GM19099 (cell line): Measurements from ENCODE around the gene ATP5MK.

Experiments used
- POLR2A ChIP-seq: IDR thresholded peaks from 3 replicates; pipeline ENCODE4 v1.6.1; 2011; ENCODE audit warnings: low read depth; ENCODE audit not compliant: insufficient read length; ENCODE audit errors: extremely low read depth

The ATP5MK gene

GRCh38 chr10:103350517-103351260 is 45.6 kb downstream of the ATP5MK start, which contains the start of gene PCGF6:
TSS of gene PCGF6 (minus strand) at chr10:103351140. CDS start at chr10:103351066, 74 bp downstream.
- TF ChIP-seq POLR2A, result peak; percentile 52

- TF ChIP-seq POLR2A, result no peak
Measured at GRCh38 chr10:103350175-103350516, 46.1 kb downstream of the ATP5MK start.
